Central memory CD8-positive, alpha-beta T cell (primary cell): ENCODE results near the gene FOXF1.

Experiments used
- ATAC-seq: fragments of 150-1000 bp; cut with Tn5 transposase; replicated peaks from 2 replicates; pipeline ENCODE4 v1.10.0; 2022; ENCODE audit warnings: mild to moderate bottlenecking, moderate FRiP score, moderate number of reproducible peaks; ENCODE audit not compliant: poor library complexity, severe bottlenecking; ENCODE audit errors: extremely low read depth
- DNase-seq, 2 donors: peaks; one replicate each; pipeline ENCODE4 v3.0.0; 2021; ENCODE audit warnings: low spot score in 2 of 2
- H3K27ac Mint-ChIP-seq: one replicate; pipeline ENCODE4 v1.8.0; 2022; ENCODE audit warnings: low read depth, mild to moderate bottlenecking, moderate library complexity, mixed read lengths
- H3K27me3 Mint-ChIP-seq: one replicate; pipeline ENCODE4 v1.8.0; 2022; ENCODE audit warnings: mixed read lengths
- H3K36me3 Mint-ChIP-seq: one replicate; pipeline ENCODE4 v1.8.0; 2022; ENCODE audit warnings: mild to moderate bottlenecking, moderate library complexity, mixed read lengths; ENCODE audit not compliant: insufficient read depth
- H3K4me1 Mint-ChIP-seq: one replicate; pipeline ENCODE4 v1.8.0; 2022; ENCODE audit warnings: mixed read lengths
- H3K4me3 Mint-ChIP-seq: one replicate; pipeline ENCODE4 v1.8.0; 2022; ENCODE audit warnings: mild to moderate bottlenecking, moderate library complexity, mixed read lengths
- H3K9me3 Mint-ChIP-seq: one replicate; pipeline ENCODE4 v1.8.0; 2022; ENCODE audit warnings: mixed read lengths

The FOXF1 gene

GRCh38 chr16:86530251-86531190 lies 20.2 kb downstream of the FOXF1 start:
- H3K4me1 Mint-ChIP-seq, result no peaks in the 10 kb centered on the region

GRCh38 chr16:86531191-86531545 lies 20.8 kb downstream of the FOXF1 start:
- Mint-ChIP-seq H3K4me1 (no peaks in the 10 kb centered on the region), H3K27me3 (no peaks in the 10 kb centered on the region), H3K4me3 (no peak overlapping the region), H3K27ac (no peak overlapping the region), H3K9me3 (no peaks in the 10 kb centered on the region), H3K36me3 (peaks cover 3% of the 10 kb centered on the region)
- no peak for DNase-seq
- ATAC-seq, result no peak

More at GRCh38 chr16:86530251-86531190, 20.2 kb downstream of the FOXF1 start:
- Mint-ChIP-seq H3K36me3 (peaks cover 1% of the 10 kb centered on the region), H3K9me3 (no peaks in the 10 kb centered on the region), H3K27ac (no peak overlapping the region), H3K27me3 (no peaks in the 10 kb centered on the region), H3K4me3 (no peak overlapping the region)
- DNase-seq (no peak), ATAC-seq (no peak)

GRCh38 chr16:86531641-86532525 lies 21.6 kb downstream of the FOXF1 start:
- no peak for DNase-seq
- Mint-ChIP-seq H3K36me3 (peaks cover 4% of the 10 kb centered on the region), H3K9me3 (no peaks in the 10 kb centered on the region), H3K27ac (no peak overlapping the region), H3K4me3 (no peak overlapping the region), H3K27me3 (no peaks in the 10 kb centered on the region), H3K4me1 (no peaks in the 10 kb centered on the region)
- ATAC-seq, result no peak

- Mint-ChIP-seq H3K4me1 (no peaks in the 10 kb centered on the region), H3K27ac (no peak overlapping the region), H3K4me3 (no peak overlapping the region)
Measured at GRCh38 chr16:86532526-86532815, 22.1 kb downstream of the FOXF1 start.

GRCh38 chr16:86533076-86533475 lies 22.7 kb downstream of the FOXF1 start:
- DNase-seq, result no peak
- Mint-ChIP-seq H3K4me3 (no peak overlapping the region), H3K4me1 (no peaks in the 10 kb centered on the region), H3K27me3 (no peaks in the 10 kb centered on the region), H3K27ac (no peak overlapping the region), H3K36me3 (peaks cover 4% of the 10 kb centered on the region), H3K9me3 (no peaks in the 10 kb centered on the region)
- ATAC-seq, result no peak

More at GRCh38 chr16:86532526-86532815, 22.1 kb downstream of the FOXF1 start:
- Mint-ChIP-seq H3K36me3 (peaks cover 4% of the 10 kb centered on the region), H3K27me3 (no peaks in the 10 kb centered on the region), H3K9me3 (no peaks in the 10 kb centered on the region)
- ATAC-seq, result no peak
- DNase-seq, result no peak

GRCh38 chr16:86533767-86534351 lies 23.5 kb downstream of the FOXF1 start:
- Mint-ChIP-seq H3K4me1 (no peaks in the 10 kb centered on the region), H3K27me3 (no peaks in the 10 kb centered on the region), H3K36me3 (peaks cover 4% of the 10 kb centered on the region), H3K27ac (no peak overlapping the region), H3K9me3 (no peaks in the 10 kb centered on the region), H3K4me3 (no peak overlapping the region)
- DNase-seq, result no peak
- ATAC-seq, result no peak

- Mint-ChIP-seq H3K27ac (no peak overlapping the region), H3K4me1 (no peaks in the 10 kb centered on the region), H3K36me3 (peaks cover 8% of the 10 kb centered on the region), H3K27me3 (no peaks in the 10 kb centered on the region), H3K4me3 (no peak overlapping the region), H3K9me3 (no peaks in the 10 kb centered on the region)
- ATAC-seq (no peak), DNase-seq (no peak)
Measured at GRCh38 chr16:86534779-86535615, 24.7 kb downstream of the FOXF1 start.

GRCh38 chr16:86536621-86537020 lies 26.3 kb downstream of the FOXF1 start:
- H3K4me1 Mint-ChIP-seq, result no peaks in the 10 kb centered on the region
- H3K9me3 Mint-ChIP-seq, result no peaks in the 10 kb centered on the region
- H3K27me3 Mint-ChIP-seq, result no peaks in the 10 kb centered on the region
- DNase-seq, result no peak
- no peak overlapping the region for H3K27ac Mint-ChIP-seq
- peaks cover 22% of the 10 kb centered on the region for H3K36me3 Mint-ChIP-seq
- no peak overlapping the region for H3K4me3 Mint-ChIP-seq
- no peak for ATAC-seq

- ATAC-seq, result no peak
- Mint-ChIP-seq H3K27ac (no peak overlapping the region), H3K36me3 (peaks cover 24% of the 10 kb centered on the region), H3K27me3 (no peaks in the 10 kb centered on the region), H3K4me3 (no peak overlapping the region), H3K9me3 (no peaks in the 10 kb centered on the region), H3K4me1 (no peaks in the 10 kb centered on the region)
- DNase-seq, result no peak
Measured at GRCh38 chr16:86537486-86537885, 27.2 kb downstream of the FOXF1 start.

- H3K4me3 Mint-ChIP-seq, result no peak overlapping the region
- no peaks in the 10 kb centered on the region for H3K4me1 Mint-ChIP-seq
- H3K27me3 Mint-ChIP-seq, result no peaks in the 10 kb centered on the region
- DNase-seq (no peak), ATAC-seq (no peak)
- no peak overlapping the region for H3K27ac Mint-ChIP-seq
- H3K36me3 Mint-ChIP-seq, result peaks cover 24% of the 10 kb centered on the region
- H3K9me3 Mint-ChIP-seq, result no peaks in the 10 kb centered on the region
Measured at GRCh38 chr16:86538196-86538780, 28.0 kb downstream of the FOXF1 start.

- no peaks in the 10 kb centered on the region for H3K4me1 Mint-ChIP-seq
- H3K36me3 Mint-ChIP-seq, result peaks cover 28% of the 10 kb centered on the region
- ATAC-seq, result no peak
- H3K9me3 Mint-ChIP-seq, result no peaks in the 10 kb centered on the region
- no peak for DNase-seq
- no peak overlapping the region for H3K27ac Mint-ChIP-seq
- no peak overlapping the region for H3K4me3 Mint-ChIP-seq
- H3K27me3 Mint-ChIP-seq, result no peaks in the 10 kb centered on the region
Measured at GRCh38 chr16:86540894-86541293, 30.6 kb downstream of the FOXF1 start.

- ATAC-seq (no peak), DNase-seq (no peak)
- Mint-ChIP-seq H3K4me1 (no peaks in the 10 kb centered on the region), H3K27me3 (no peaks in the 10 kb centered on the region), H3K4me3 (no peak overlapping the region), H3K27ac (no peak overlapping the region), H3K36me3 (peaks cover 30% of the 10 kb centered on the region), H3K9me3 (no peaks in the 10 kb centered on the region)
Measured at GRCh38 chr16:86541560-86541959, 31.2 kb downstream of the FOXF1 start.
